HT-29 (cell line): ENCODE data around the gene OTX1. TPM values are rescaled to one million over a fixed set of nuclear protein-coding genes. Genes with fewer than 3 reads are reported as not detected.
A peak's percentile ranks its signal among the peaks of the same experiment; 100 is the strongest.
"Not testable (repeated sequence)": the region's sequence is repeated elsewhere in the genome, so short reads cannot be mapped to it uniquely, and the experiment has no call there.

ENCODE experiments used
- DNase-seq: peaks from one replicate; pipeline ENCODE4 v3.0.0-alpha.2; 2015; ENCODE audit warnings: low spot score
- total RNA-seq: library from RNA; depleted of rRNA; stranded (reverse); fragments of >200 nt; shearing (Covaris generic); gene quantifications from 2 replicates; pipeline ENCODE4 v1.2.3, GENCODE V29; 2014; rRNA removed

OTX1 gene
- total RNA-seq: 4.6 and 5.6 TPM in 2 replicates

- DNase-seq: peak; percentile 87
Observed at GRCh38 chr2:63050334-63051041, at the start of gene OTX1. OTX1 (plus strand) TSS chr2:63050830; CDS start chr2:63052991, 2,161 bp downstream.

DNA sequence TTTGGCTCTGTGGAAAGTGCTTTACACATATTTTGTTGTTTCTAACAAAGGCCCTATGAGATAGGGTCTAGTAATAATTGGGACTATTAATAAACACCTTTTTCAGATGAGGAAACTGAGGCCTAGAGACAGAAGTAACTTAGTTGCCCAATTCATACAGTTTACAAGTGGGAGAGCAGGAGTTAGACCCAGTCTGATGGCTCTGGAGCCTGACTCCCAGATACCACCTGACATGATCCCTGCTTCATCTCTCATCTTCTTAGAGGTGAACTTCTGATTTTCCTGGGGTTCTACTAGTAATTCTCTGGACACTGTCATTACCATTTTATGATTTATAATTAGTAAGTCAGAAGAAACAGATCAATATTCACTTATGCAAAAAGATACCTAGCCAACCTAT lies 49.1 kb upstream of the OTX1 start:
- DNase-seq: no peak

- no peak for DNase-seq
Observed at GRCh38 chr2:63003351-63003750, 47.3 kb upstream of the OTX1 start.

GRCh38 chr2:63007813-63008458 lies 42.7 kb upstream of the OTX1 start:
- no peak for DNase-seq

DNA sequence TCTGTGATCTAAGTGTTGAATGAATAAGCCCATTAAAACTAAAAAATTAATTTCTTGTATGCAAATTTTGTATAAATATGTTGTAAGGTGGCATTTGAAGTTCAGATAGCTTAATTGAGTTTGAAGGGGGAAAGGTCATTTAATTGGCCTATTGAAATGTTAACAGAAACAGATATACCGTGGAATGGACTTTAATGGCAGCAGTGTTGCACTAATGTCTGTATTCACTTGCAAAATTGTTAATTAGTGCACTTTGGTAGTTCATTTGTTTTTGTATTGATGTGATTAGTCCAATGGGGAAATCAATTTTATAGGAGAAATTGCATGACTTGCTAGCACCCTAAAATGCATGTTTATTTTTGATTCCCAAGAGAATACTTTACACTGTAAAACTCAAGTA lies 41.8 kb upstream of the OTX1 start:
- no peak for DNase-seq

DNA sequence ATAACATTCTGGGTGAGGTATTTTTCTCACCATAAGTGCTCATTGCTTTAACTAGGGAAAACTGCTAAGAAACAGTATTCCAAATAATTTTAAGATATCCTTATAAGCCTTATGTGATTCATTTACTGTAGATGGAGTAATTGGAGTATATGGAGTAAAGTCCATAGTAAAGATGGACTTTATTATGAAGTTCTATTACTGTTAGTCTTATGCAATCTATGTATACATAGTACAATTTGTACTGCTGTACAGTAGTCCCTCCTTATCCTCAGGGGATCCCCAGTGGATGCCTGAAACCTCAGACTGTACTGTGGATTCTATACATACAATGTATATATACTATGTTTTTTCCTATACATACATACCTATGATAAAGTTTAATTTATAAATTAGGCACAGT lies 41.1 kb upstream of the OTX1 start:
- no peak for DNase-seq

GRCh38 chr2:63012541-63012940 lies 38.1 kb upstream of the OTX1 start:
- no peak for DNase-seq

GRCh38 chr2:63013438-63013837 lies 37.2 kb upstream of the OTX1 start:
- no peak for DNase-seq

DNA sequence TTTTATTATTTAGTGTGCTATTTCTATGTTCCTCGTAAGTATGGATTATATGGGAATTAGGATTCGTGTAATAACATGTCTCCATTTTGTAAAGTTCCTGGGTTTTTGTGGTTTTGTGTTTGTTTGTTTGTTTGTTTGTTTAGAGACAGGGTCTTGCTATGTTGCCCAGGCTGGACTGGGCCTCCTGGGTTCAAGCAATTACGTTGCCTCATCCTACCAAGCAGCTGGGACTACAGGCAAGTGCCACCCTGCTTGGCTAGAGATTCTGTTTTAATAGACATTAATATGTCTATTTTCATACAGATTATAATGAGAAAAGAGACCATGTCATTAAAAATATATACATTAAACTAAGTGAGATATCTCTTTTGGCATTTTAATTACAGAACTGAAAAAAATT lies 35.2 kb upstream of the OTX1 start:
- no peak for DNase-seq

GRCh38 chr2:63018439-63018838 lies 32.2 kb upstream of the OTX1 start:
- no peak for DNase-seq

- not testable (repeated sequence) for DNase-seq
Observed at GRCh38 chr2:63019686-63020085, 30.9 kb upstream of the OTX1 start.

GRCh38 chr2:63023444-63023843 lies 27.2 kb upstream of the OTX1 start:
- peak; percentile 79 for DNase-seq

- DNase-seq: no peak
Observed at GRCh38 chr2:63027220-63027619, 23.4 kb upstream of the OTX1 start.

DNA sequence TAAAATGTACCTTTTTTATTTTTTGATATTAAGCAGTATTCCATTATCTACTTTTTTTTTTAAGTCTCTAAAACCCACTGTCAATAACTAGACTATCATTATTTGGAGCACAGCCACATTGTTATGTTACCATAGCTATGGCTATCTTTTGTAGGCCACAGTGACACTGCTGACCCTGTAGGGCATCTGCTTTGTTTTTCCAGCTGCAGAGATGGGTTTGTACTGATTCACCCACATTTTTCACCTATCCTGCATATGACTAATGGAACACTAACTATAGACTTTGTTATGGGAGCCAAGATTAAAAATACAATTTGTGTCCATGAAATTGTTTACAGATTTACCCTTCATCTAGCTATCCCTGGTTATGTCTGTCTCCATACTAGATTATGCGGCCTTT lies 21.6 kb upstream of the OTX1 start:
- no peak for DNase-seq

DNA sequence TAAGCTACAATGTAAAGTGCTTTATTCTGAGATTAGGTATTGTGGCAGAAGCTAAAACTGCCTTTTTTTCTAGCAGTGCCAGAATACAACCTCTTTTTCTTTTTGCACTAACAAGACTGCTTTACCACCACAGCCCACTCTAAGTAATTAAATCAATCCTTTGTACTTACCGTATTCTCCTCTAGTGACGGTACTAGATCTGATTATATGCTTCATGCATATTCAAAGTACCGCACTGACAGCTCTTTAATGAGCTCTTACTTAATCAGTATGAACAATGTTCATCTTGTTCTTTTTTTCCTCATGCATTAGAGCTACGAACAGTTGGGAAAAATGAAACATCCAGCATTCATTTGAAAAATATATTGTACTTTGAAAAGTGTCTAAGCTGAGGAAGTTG lies 16.1 kb upstream of the OTX1 start:
- DNase-seq: no peak

GRCh38 chr2:63035169-63035568 lies 15.5 kb upstream of the OTX1 start:
- no peak for DNase-seq

- DNase-seq: no peak
Observed at GRCh38 chr2:63035660-63036059, 15.0 kb upstream of the OTX1 start.

DNA sequence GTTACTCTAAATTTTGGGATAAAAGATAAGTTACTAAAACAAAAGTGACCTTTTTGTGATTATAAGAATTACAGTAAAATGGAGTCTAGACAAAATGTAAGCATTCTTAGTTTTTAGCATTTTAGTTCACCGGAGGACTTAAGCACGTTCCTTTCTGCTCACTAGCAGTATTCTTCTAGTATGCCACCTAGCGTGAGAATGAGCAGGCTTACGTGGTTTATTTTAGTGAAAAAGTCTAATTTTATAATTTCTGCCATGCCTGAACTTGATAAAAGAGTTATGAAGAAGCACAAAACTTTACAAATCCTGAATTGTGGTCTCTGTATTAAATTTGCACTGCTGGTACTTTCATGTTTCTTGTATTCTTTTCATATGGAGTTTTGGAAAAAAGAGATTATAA lies 12.6 kb upstream of the OTX1 start:
- no peak for DNase-seq

DNA sequence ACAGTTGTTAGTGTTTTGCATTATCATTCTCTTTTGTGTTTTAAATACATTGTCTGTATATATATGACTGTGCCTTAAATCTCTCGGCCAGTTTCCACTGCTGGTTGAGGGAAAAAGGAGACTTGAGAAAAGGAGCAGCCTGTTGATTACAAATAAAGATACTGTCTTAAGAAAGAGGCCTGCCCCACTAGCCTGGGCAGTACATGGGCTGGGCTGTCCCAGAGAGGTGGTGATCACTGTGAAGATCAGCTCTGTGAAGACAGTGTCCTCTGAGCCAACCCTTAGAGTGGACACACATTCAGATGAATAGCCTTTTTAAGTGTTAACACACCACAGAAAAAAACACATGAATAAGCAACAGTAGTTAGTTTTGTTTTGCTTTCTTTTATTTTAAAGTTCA lies 10.0 kb upstream of the OTX1 start:
- DNase-seq: no peak

GRCh38 chr2:63041592-63041991 lies 9.0 kb upstream of the OTX1 start:
- DNase-seq: no peak

- no peak for DNase-seq
Observed at GRCh38 chr2:63044362-63045327, 6.0 kb upstream of the OTX1 start.

DNA sequence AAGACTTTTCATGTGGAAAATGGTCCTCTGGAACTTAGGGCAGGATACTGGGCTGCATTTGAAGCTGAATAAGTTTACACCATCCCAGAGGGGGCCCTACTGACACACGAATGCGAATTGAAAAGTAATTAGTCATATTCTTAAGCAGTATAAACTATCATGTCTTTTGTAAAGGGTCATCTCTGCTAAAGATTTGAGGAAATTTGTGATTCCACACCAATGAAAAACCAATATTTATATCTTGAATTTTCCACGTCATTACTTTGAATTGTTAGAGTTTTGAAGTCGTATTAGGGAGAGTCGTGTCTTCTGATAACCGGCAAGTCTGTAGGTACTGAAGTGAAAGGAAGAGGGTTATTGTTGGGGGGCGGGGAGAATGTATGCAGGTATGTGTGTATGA lies 4.1 kb upstream of the OTX1 start:
- DNase-seq: no peak
